Measurements from ENCODE around the gene TRIM33. TPM values are rescaled to one million over a fixed set of nuclear protein-coding genes. Genes with fewer than 3 reads are reported as not detected.
A peak's percentile ranks its signal among the peaks of the same experiment; 100 is the strongest.
"Not testable (repeated sequence)": the region's sequence is repeated elsewhere in the genome, so short reads cannot be mapped to it uniquely, and the experiment has no call there.

Gene TRIM33
- total RNA-seq, 2 experiments from 2014 or later: 34.2 to 35.6 TPM

DNA sequence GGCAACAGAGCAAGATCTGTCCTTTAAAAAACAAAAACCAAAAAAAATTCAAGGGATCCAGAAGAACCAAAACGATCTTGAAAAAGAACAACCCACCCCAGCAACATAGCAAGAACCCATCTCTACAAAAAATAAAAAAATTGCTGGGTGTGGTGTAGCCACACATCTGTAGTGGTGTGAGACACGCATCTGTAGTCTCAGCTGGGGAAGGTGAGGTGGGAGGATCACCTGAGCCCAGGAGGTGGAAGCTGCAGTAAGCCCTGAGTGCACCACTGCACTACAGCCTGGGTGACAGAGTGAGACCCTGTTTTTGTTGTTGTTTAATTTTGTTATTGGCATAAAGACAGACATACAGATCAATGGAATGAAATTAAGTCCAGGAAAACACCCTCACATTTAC, 22.3 kb downstream of the TRIM33 start:
- H3K4me3 Mint-ChIP-seq: no peak overlapping the region
- H3K27ac Mint-ChIP-seq: peak overlapping the region; percentile 69
- DNase-seq (no peak), ATAC-seq (no peak)
- ChIA-PET CTCF (interaction anchor here (1.0 kb wide), 1 partner anchor 10 kb away, joined by 3 read pairs; no protein-coding TSS in a partner anchor), POLR2A (interaction anchor here (0.7 to 1.2 kb wide), 2 partner anchors 13 to 93 kb away, joined by 3 to 4 read pairs; no protein-coding TSS in a partner anchor)
- peaks cover 31% of the 10 kb centered on the region for H3K36me3 Mint-ChIP-seq (ENCODE audit: low read depth)
- intact Hi-C loops (cut with micrococcal nuclease): no loop called here
- peaks cover 13% of the 10 kb centered on the region for H3K9me3 Mint-ChIP-seq
- TF ChIP-seq, protein P1, sequence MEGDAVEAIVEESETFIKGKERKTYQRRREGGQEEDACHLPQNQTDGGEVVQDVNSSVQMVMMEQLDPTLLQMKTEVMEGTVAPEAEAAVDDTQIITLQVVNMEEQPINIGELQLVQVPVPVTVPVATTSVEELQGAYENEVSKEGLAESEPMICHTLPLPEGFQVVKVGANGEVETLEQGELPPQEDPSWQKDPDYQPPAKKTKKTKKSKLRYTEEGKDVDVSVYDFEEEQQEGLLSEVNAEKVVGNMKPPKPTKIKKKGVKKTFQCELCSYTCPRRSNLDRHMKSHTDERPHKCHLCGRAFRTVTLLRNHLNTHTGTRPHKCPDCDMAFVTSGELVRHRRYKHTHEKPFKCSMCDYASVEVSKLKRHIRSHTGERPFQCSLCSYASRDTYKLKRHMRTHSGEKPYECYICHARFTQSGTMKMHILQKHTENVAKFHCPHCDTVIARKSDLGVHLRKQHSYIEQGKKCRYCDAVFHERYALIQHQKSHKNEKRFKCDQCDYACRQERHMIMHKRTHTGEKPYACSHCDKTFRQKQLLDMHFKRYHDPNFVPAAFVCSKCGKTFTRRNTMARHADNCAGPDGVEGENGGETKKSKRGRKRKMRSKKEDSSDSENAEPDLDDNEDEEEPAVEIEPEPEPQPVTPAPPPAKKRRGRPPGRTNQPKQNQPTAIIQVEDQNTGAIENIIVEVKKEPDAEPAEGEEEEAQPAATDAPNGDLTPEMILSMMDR (IDR thresholded peaks at IDR 0.05): no peak
- peaks cover 51% of the 10 kb centered on the region for H3K4me1 Mint-ChIP-seq (ENCODE audit: low read depth)
- H3K27me3 Mint-ChIP-seq: no peaks in the 10 kb centered on the region

DNA sequence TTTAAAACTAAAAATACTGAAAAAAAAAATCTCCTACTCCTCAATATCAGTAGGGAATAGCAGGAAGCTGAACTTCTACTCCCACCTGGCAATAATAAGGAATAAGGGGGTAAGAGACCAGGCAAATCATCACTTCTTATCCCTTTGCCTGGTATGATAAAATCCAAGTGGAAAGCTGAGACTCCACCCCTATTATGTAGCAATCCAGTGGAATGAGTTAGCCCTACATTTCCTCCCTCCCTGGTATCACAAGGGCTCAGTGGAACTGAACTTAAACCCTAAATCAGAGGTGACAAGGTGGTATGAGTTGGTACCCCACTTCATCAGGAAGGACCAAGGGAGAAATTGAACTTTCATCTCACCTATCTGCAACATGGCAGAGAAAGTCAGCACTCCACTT, 25.7 kb downstream of the TRIM33 start:
- no peak for DNase-seq
- H3K4me3 Mint-ChIP-seq: no peak overlapping the region
- TF ChIP-seq, protein P1 (IDR thresholded peaks at IDR 0.05): no peak
- intact Hi-C loops (cut with micrococcal nuclease): no loop called here
- no peak overlapping the region for H3K27ac Mint-ChIP-seq
- ATAC-seq: no peak
- peaks cover 49% of the 10 kb centered on the region for H3K4me1 Mint-ChIP-seq (ENCODE audit: low read depth)
- peaks cover 11% of the 10 kb centered on the region for H3K9me3 Mint-ChIP-seq
- peaks cover 30% of the 10 kb centered on the region for H3K36me3 Mint-ChIP-seq (ENCODE audit: low read depth)
- POLR2A ChIA-PET: interaction anchor here (1.2 kb wide), 1 partner anchor 143 kb away, joined by 4 read pairs; no protein-coding TSS in a partner anchor
- no peaks in the 10 kb centered on the region for H3K27me3 Mint-ChIP-seq
- CTCF ChIA-PET: no interaction called here

DNA sequence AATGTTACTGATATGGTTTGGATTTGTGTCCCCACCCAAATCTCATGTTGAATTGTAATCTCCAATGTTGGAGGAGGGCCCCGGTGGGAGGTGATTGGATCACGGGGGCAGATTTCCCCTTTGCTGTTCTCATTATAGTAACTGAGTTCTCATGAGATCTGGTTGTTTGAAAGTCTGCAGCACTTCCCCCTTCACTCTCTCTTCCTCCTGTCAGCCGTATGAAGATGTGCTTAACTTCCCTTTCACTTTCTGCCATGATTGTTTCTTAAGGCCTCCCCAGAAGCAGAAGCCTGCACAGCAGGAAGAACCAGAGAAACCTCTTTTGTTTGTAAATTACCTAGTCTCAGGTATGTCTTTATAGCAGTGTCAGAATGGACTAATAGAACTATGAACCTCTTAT, 28.4 kb downstream of the TRIM33 start:
- peaks cover 51% of the 10 kb centered on the region for H3K4me1 Mint-ChIP-seq (ENCODE audit: low read depth)
- no peaks in the 10 kb centered on the region for H3K27me3 Mint-ChIP-seq
- peak overlapping the region; percentile 10 for H3K4me3 Mint-ChIP-seq
- TF ChIP-seq, protein P1 (IDR thresholded peaks at IDR 0.05): no peak
- CTCF ChIA-PET: interaction anchor here (1.4 kb wide), 1 partner anchor 18 kb away, joined by 4 read pairs; no protein-coding TSS in a partner anchor
- ATAC-seq: peak; percentile 82
- H3K36me3 Mint-ChIP-seq (ENCODE audit: low read depth): peaks cover 37% of the 10 kb centered on the region
- POLR2A ChIA-PET: no interaction called here
- H3K27ac Mint-ChIP-seq: peak overlapping the region; percentile 81
- intact Hi-C loops (cut with micrococcal nuclease): no loop called here
- peak; percentile 48 for DNase-seq
- peaks cover 16% of the 10 kb centered on the region for H3K9me3 Mint-ChIP-seq

DNA sequence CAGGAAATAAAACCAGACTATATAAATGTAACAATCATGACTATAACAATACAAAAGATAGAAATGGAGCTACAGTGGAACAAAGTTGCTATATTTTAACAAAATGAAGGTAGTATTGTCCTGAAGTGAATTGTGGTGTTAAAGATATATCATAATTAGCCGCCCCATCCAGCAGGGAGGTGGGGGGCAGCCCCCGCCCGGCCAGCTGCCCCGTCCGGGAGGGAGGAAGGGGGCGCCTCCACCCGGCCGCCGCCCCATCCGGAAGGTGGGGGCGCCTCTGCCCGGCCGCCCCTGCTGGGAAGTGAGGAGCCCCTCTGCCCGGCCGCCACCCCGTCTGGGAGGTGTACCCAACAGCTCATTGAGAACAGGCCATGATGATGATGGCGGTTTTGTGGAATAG, 31.4 kb downstream of the TRIM33 start:
- intact Hi-C loops (cut with micrococcal nuclease); H3K27me3 Mint-ChIP-seq; CTCF ChIA-PET; H3K27ac Mint-ChIP-seq; DNase-seq; H3K4me3 Mint-ChIP-seq; ATAC-seq; POLR2A ChIA-PET: not testable (repeated sequence)
- H3K4me1 Mint-ChIP-seq (ENCODE audit: low read depth): peaks cover 60% of the 10 kb centered on the region
- peaks cover 34% of the 10 kb centered on the region for H3K36me3 Mint-ChIP-seq (ENCODE audit: low read depth)
- H3K9me3 Mint-ChIP-seq: peaks cover 16% of the 10 kb centered on the region

DNA sequence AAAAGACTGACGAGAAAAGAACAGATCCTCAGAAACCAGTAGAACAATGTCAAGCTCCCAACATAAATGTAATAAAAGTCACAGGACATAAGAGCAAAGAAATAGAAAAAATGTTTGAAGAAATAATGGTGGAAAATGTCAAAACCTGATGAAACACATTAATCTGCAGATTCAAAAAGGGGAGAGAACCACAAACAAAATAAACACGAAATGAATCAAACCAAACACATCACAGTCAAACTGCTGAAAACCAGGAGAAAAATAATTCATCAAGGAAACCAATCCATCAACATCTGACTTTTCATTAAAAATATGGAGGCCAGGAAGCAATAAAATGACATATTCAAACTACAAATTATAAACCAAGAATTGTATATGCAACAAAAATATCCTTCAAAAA, 31.9 kb downstream of the TRIM33 start:
- no peak overlapping the region for H3K27ac Mint-ChIP-seq
- ChIA-PET POLR2A (no interaction called here), CTCF (interaction anchor here (0.8 kb wide), 1 partner anchor 9 kb away, joined by 3 read pairs; no protein-coding TSS in a partner anchor)
- intact Hi-C loops (cut with micrococcal nuclease): no loop called here
- DNase-seq (no peak), ATAC-seq (no peak)
- H3K9me3 Mint-ChIP-seq: peaks cover 16% of the 10 kb centered on the region
- H3K4me3 Mint-ChIP-seq: no peak overlapping the region
- H3K4me1 Mint-ChIP-seq (ENCODE audit: low read depth): peaks cover 60% of the 10 kb centered on the region
- H3K36me3 Mint-ChIP-seq (ENCODE audit: low read depth): peaks cover 34% of the 10 kb centered on the region
- H3K27me3 Mint-ChIP-seq: no peaks in the 10 kb centered on the region
- TF ChIP-seq, protein P1 (IDR thresholded peaks at IDR 0.05): no peak

Measured in activated CD8-positive, alpha-beta T cell treated with anti-CD3 and anti-CD28 coated beads for 36 hours (primary cell).